Natural killer cell (primary cell): ENCODE data around the gene PGAM4. TPM values are rescaled to one million over a fixed set of nuclear protein-coding genes. Genes with fewer than 3 reads are reported as not detected.
"Not testable (repeated sequence)": the region's sequence is repeated elsewhere in the genome, so short reads cannot be mapped to it uniquely, and the experiment has no call there.

ENCODE experiments used
- ATAC-seq, 3 donors: fragments of 150-1000 bp in 2 of 3; fragments of 200-7000 bp in 1 of 3; cut with Tn5 transposase; 1 replicate in 1 of 3; 2 replicates in 2 of 3; pipeline ENCODE4 v1.10.0; 2021; ENCODE audit warnings: mild to moderate bottlenecking in 2 of 3, moderate library complexity in 2 of 3
- DNase-seq, 2 donors: peaks; one replicate each; pipeline versions ENCODE4 v3.0.0 to v3.0.0-alpha.2; 2013 to 2021; ENCODE audit warnings: mixed read lengths in 1 of 2
- H3K27ac ChIP-seq: one replicate; pipeline ENCODE4 v1.5.1; 2013; ENCODE audit warnings: mild to moderate bottlenecking, low read length
- H3K27me3 ChIP-seq: one replicate; pipeline ENCODE4 v1.6.1; 2013; ENCODE audit warnings: low read length; ENCODE audit not compliant: control insufficient read depth, insufficient read depth
- H3K36me3 ChIP-seq: one replicate; pipeline ENCODE4 v1.6.1; 2013; ENCODE audit warnings: low read length; ENCODE audit not compliant: control insufficient read depth, insufficient read depth
- H3K4me1 ChIP-seq: one replicate; pipeline ENCODE4 v1.6.1; 2013; ENCODE audit warnings: low read length; ENCODE audit not compliant: control insufficient read depth, insufficient read depth
- H3K4me3 ChIP-seq: one replicate; pipeline ENCODE4 v1.5.1; 2013; ENCODE audit warnings: low read length
- H3K9me3 ChIP-seq: one replicate; pipeline ENCODE4 v1.6.1; 2013; ENCODE audit warnings: low read length; ENCODE audit not compliant: control insufficient read depth, insufficient read depth
- H3K27ac Mint-ChIP-seq, 2 donors: one replicate each; pipeline ENCODE4 v1.8.0; 2022; ENCODE audit warnings: mild to moderate bottlenecking in 2 of 2, mixed read lengths in 2 of 2, moderate library complexity in 1 of 2
- H3K27me3 Mint-ChIP-seq, 2 donors: one replicate each; pipeline ENCODE4 v1.8.0; 2022; ENCODE audit warnings: low read depth in 2 of 2, mixed read lengths in 2 of 2
- H3K36me3 Mint-ChIP-seq: one replicate; pipeline ENCODE4 v1.8.0; 2022; ENCODE audit warnings: mixed read lengths
- H3K4me1 Mint-ChIP-seq, 2 donors: one replicate each; pipeline ENCODE4 v1.8.0; 2022; ENCODE audit warnings: mixed read lengths in 2 of 2
- H3K4me3 Mint-ChIP-seq: one replicate; pipeline ENCODE4 v1.8.0; 2022; ENCODE audit warnings: mild to moderate bottlenecking, moderate library complexity, mixed read lengths
- H3K9me3 Mint-ChIP-seq, 2 donors: one replicate each; pipeline ENCODE4 v1.8.0; 2022; ENCODE audit warnings: mixed read lengths in 2 of 2
- WGBS: methylation state at CpG from one replicate; pipeline ENCODE4 v1.1.7; 2013; ENCODE audit warnings: missing lambda C conversion rate; ENCODE audit not compliant: insufficient coverage; 5-methylcytosine and 5-hydroxymethylcytosine counted together
- intact Hi-C: fragments of 100-400 bp; cut with micrococcal nuclease; formaldehyde crosslinking; loops from one replicate; pipeline ENCODE4 v1.14.2; 2022
- total RNA-seq, 4 donors: library from RNA; stranded (reverse); fragments of 120-200 nt in 1 of 4; gene quantifications; one replicate each; pipeline versions ENCODE4 v1.2.3 to v1.2.4, GENCODE V29; 2013 to 2022
- TF ChIP-seq, protein P1 (sequence below): fragments of 200-600 bp; IDR thresholded peaks from one replicate; pipeline ENCODE4 v1.8.0; 2022; ENCODE audit warnings: antibody characterized with exemption

The PGAM4 gene
- total RNA-seq, 3 donors from 2014 or later (not counting 1 experiment from before 2014, with no cell fraction given), result not detected

DNA sequence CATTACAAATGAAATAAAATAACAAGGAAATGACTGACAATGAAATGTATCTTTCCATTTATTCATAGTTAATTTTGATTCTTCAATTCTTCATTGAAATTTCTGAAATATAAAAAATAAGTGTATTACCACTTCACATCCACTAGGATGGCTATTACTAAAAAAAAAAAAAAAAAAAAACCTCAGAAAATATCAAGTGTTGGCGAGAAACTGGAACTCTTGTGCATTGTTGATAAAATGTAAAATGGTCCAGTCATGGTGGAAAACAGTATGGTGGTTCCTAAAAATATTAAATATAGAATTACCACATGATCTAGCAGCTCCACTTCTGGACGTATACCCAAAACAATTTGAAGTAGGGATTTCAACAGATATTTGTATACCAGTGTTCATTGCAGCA, 22.9 kb downstream of the PGAM4 start:
- H3K9me3 Mint-ChIP-seq, result no peaks in the 10 kb centered on the region

DNA sequence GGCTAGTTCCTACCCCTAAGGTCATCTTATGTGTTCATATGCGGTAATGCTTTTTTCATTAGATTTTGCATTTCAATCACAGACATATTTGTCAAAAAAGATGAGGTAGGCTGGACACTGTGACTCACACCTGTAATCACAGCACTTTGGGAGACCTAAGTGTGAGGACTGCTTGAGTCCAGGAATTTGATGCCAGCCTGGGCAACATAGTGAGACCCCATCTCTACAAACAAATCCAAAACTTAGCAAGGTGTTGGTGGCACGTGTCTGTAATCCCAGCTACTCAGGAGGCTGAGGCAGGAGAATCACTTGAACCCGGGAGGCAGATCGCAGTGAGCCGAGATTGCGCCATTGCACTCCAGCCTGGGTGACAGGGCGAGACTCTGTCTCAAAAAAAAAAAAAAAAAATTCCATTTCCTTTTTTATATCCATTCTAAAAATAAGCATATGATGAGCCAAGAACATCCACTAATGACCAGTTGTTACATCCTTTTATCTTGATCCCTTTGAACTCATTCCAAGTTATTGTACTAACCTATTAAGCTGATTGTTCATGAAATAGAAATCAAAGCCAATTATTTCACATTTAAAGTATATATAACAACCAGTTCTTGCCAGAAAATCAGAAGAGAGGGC, 23.4 kb downstream of the PGAM4 start:
- TF ChIP-seq, protein P1, sequence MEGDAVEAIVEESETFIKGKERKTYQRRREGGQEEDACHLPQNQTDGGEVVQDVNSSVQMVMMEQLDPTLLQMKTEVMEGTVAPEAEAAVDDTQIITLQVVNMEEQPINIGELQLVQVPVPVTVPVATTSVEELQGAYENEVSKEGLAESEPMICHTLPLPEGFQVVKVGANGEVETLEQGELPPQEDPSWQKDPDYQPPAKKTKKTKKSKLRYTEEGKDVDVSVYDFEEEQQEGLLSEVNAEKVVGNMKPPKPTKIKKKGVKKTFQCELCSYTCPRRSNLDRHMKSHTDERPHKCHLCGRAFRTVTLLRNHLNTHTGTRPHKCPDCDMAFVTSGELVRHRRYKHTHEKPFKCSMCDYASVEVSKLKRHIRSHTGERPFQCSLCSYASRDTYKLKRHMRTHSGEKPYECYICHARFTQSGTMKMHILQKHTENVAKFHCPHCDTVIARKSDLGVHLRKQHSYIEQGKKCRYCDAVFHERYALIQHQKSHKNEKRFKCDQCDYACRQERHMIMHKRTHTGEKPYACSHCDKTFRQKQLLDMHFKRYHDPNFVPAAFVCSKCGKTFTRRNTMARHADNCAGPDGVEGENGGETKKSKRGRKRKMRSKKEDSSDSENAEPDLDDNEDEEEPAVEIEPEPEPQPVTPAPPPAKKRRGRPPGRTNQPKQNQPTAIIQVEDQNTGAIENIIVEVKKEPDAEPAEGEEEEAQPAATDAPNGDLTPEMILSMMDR, result no peak
- intact Hi-C loops, result no loop called here
- Mint-ChIP-seq H3K36me3 (no peaks in the 10 kb centered on the region), H3K4me1 (no peaks in the 10 kb centered on the region), H3K27ac (no peak overlapping the region), H3K27me3 (no peaks in the 10 kb centered on the region), H3K9me3 (no peaks in the 10 kb centered on the region), H3K4me3 (no peak overlapping the region)
- Histone ChIP-seq H3K27ac (no peak overlapping the region), H3K27me3 (no peaks in the 10 kb centered on the region), H3K4me1 (no peaks in the 10 kb centered on the region), H3K36me3 (no peaks in the 10 kb centered on the region), H3K4me3 (no peak overlapping the region), H3K9me3 (no peaks in the 10 kb centered on the region)
- DNase-seq (no peak), ATAC-seq (no peak)
- 98% methylated on average over 5 of the region's 7 CpGs for WGBS

More for the DNA sequence above, 22.9 kb downstream of the PGAM4 start:
- Histone ChIP-seq H3K4me1 (no peaks in the 10 kb centered on the region), H3K4me3 (no peak overlapping the region), H3K27ac (no peak overlapping the region), H3K36me3 (no peaks in the 10 kb centered on the region), H3K27me3 (no peaks in the 10 kb centered on the region), H3K9me3 (no peaks in the 10 kb centered on the region)
- H3K4me1 Mint-ChIP-seq, result no peaks in the 10 kb centered on the region
- H3K4me3 Mint-ChIP-seq, result no peak overlapping the region
- no peak overlapping the region for H3K27ac Mint-ChIP-seq
- TF ChIP-seq, protein P1, result no peak
- DNase-seq (no peak), ATAC-seq (no peak)
- H3K36me3 Mint-ChIP-seq, result no peaks in the 10 kb centered on the region
- WGBS, result no CpG with 5 or more reads among the region's 2 CpGs
- no peaks in the 10 kb centered on the region for H3K27me3 Mint-ChIP-seq
- intact Hi-C loops, result no loop called here

DNA sequence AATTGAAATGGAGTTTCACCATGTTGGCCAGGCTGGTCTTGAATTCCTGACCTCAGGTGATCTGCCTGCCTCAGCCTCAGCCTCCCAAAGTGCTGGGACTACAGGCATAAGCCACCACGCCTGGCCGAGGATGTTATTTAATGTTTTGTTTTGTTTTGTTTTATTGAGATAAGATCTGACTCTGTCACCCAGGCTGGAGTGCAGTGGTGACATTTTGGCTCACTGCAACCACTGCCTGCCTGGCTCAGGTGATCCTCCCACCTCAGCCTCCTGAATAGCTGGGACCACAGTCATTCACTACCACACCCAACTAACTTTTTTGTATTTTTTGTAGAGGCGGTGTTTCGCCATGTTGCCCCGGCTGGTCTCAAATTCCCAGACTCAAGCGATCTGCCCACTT, 24.4 kb downstream of the PGAM4 start:
- H3K27ac ChIP-seq, H3K9me3 Mint-ChIP-seq, DNase-seq, H3K4me1 Mint-ChIP-seq, H3K4me3 ChIP-seq, H3K27me3 Mint-ChIP-seq, H3K4me1 ChIP-seq, H3K4me3 Mint-ChIP-seq, H3K27ac Mint-ChIP-seq, H3K36me3 Mint-ChIP-seq, intact Hi-C loops, ATAC-seq, H3K9me3 ChIP-seq, H3K27me3 ChIP-seq, H3K36me3 ChIP-seq: not testable (repeated sequence)
- 97% methylated on average over 6 of the region's 6 CpGs for WGBS

DNA sequence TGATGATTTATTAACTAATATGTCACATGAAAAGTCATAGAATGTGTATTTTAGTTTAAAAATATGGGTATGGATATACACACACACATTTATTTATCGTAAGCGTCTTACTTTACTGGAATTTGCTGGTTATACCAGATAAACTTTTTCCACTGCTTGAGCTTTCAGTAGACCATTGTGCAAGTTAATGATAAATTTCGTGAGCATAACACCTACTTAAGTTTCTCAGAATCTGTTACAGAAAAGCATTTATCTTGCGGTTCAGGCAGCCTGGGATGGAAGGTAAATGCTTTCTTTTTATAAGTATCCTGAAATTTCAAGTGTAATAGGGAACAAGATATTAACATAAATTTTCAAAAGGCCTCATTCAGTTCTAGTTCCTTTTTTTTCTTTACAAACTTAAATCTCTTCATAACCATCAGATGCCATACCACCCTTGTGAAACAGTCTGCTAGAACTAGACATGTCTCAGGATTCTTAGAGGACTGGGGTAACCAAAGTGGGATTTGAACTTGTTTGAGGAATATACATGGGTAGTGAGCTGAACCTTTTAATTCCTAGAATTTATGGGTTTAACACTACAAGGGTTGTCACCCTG, 31.3 kb downstream of the PGAM4 start:
- TF ChIP-seq, protein P1, result no peak
- ATAC-seq (no peak), DNase-seq (no peak)
- Histone ChIP-seq H3K9me3 (no peaks in the 10 kb centered on the region), H3K27ac (no peak overlapping the region), H3K36me3 (no peaks in the 10 kb centered on the region), H3K4me3 (no peak overlapping the region), H3K27me3 (no peaks in the 10 kb centered on the region), H3K4me1 (no peaks in the 10 kb centered on the region)
- Mint-ChIP-seq H3K4me1 (peaks cover 3 to 5% of the 10 kb centered on the region in 2 donors), H3K4me3 (no peak overlapping the region), H3K27me3 (no peaks in the 10 kb centered on the region), H3K27ac (no peak overlapping the region), H3K36me3 (no peaks in the 10 kb centered on the region), H3K9me3 (no peaks in the 10 kb centered on the region)
- intact Hi-C loops, result no loop called here
- no CpG with 5 or more reads among the region's 4 CpGs for WGBS
